ENCODE data around the gene ATG4A.

Gene ATG4A

GRCh38 chrX:108162265-108162664 lies 70.7 kb downstream of the ATG4A start (continued):
- no peak for TF ChIP-seq RARB (CRISPR knock-in tag; IDR thresholded peaks at IDR 0.05)
- TF ChIP-seq ZC3H10 (CRISPR knock-in tag; IDR thresholded peaks at IDR 0.05): no peak
- TF ChIP-seq POU6F1 (CRISPR knock-in tag; IDR thresholded peaks at IDR 0.05; ENCODE audit: borderline replicate concordance, low read depth): no peak

- TF ChIP-seq ISL1 (CRISPR knock-in tag; IDR thresholded peaks at IDR 0.05) (no peak), ZC3H10 (CRISPR knock-in tag; IDR thresholded peaks at IDR 0.05) (no peak), PATZ1 (CRISPR knock-in tag; IDR thresholded peaks at IDR 0.05; ENCODE audit: borderline replicate concordance) (no peak), BACH2 (CRISPR knock-in tag; IDR thresholded peaks at IDR 0.05; ENCODE audit: borderline replicate concordance) (no peak), ESRRG (CRISPR knock-in tag; IDR thresholded peaks at IDR 0.05) (no peak), ZNF70 (CRISPR knock-in tag; IDR thresholded peaks at IDR 0.05) (no peak)
- ATAC-seq: no peak
Measured at GRCh38 chrX:108163333-108164082, 71.9 kb downstream of the ATG4A start.

GRCh38 chrX:108165383-108166111 lies 74.0 kb downstream of the ATG4A start:
- TF ChIP-seq ZFP30 (CRISPR knock-in tag; IDR thresholded peaks at IDR 0.05) (no peak), SNAI2 (CRISPR knock-in tag; IDR thresholded peaks at IDR 0.05) (no peak), TSHZ2 (CRISPR knock-in tag; IDR thresholded peaks at IDR 0.05) (no peak), PPARA (CRISPR knock-in tag; IDR thresholded peaks at IDR 0.05; ENCODE audit: borderline replicate concordance) (no peak), ESRRG (CRISPR knock-in tag; IDR thresholded peaks at IDR 0.05) (no peak), ZFP3 (CRISPR knock-in tag; IDR thresholded peaks at IDR 0.05) (no peak)
- peak; percentile 98 for ATAC-seq

GRCh38 chrX:108167211-108167872 lies 75.8 kb downstream of the ATG4A start:
- ATAC-seq: no peak
- TF ChIP-seq ZC3H10 (CRISPR knock-in tag; IDR thresholded peaks at IDR 0.05) (no peak), PPARA (CRISPR knock-in tag; IDR thresholded peaks at IDR 0.05; ENCODE audit: borderline replicate concordance) (no peak), ISL1 (CRISPR knock-in tag; IDR thresholded peaks at IDR 0.05) (no peak), ZNF70 (CRISPR knock-in tag; IDR thresholded peaks at IDR 0.05) (no peak)

GRCh38 chrX:108168961-108169740 lies 77.6 kb downstream of the ATG4A start:
- ATAC-seq: no peak
- TF ChIP-seq RARB (CRISPR knock-in tag; IDR thresholded peaks at IDR 0.05): no peak
- no peak for TF ChIP-seq ZNF70 (CRISPR knock-in tag; IDR thresholded peaks at IDR 0.05)
- no peak for TF ChIP-seq PPARA (CRISPR knock-in tag; IDR thresholded peaks at IDR 0.05; ENCODE audit: borderline replicate concordance)
- TF ChIP-seq OSR1 (CRISPR knock-in tag; IDR thresholded peaks at IDR 0.05): no peak
- TF ChIP-seq ESRRG (CRISPR knock-in tag; IDR thresholded peaks at IDR 0.05): no peak
- no peak for TF ChIP-seq ZNF565 (CRISPR knock-in tag; conservative IDR thresholded peaks at IDR 0.05; ENCODE audit: low read depth)
- TF ChIP-seq ZFP3 (CRISPR knock-in tag; IDR thresholded peaks at IDR 0.05): no peak
- TF ChIP-seq POU6F1 (CRISPR knock-in tag; IDR thresholded peaks at IDR 0.05; ENCODE audit: borderline replicate concordance, low read depth): no peak
- no peak for TF ChIP-seq ZC3H10 (CRISPR knock-in tag; IDR thresholded peaks at IDR 0.05)
- no peak for TF ChIP-seq SNAI2 (CRISPR knock-in tag; IDR thresholded peaks at IDR 0.05)
- TF ChIP-seq BACH2 (CRISPR knock-in tag; IDR thresholded peaks at IDR 0.05; ENCODE audit: borderline replicate concordance): no peak
- no peak for TF ChIP-seq ISL1 (CRISPR knock-in tag; IDR thresholded peaks at IDR 0.05)
- no peak for TF ChIP-seq ARNTL (CRISPR knock-in tag; IDR thresholded peaks at IDR 0.05; ENCODE audit: borderline replicate concordance, low read depth)
- TF ChIP-seq PATZ1 (CRISPR knock-in tag; IDR thresholded peaks at IDR 0.05; ENCODE audit: borderline replicate concordance): no peak
- TF ChIP-seq CREB5 (CRISPR knock-in tag; IDR thresholded peaks at IDR 0.05; ENCODE audit: low read depth): no peak
